ENCODE results near the gene TMEM38A.
A peak's percentile ranks its signal among the peaks of the same experiment; 100 is the strongest.

TMEM38A gene

DNA sequence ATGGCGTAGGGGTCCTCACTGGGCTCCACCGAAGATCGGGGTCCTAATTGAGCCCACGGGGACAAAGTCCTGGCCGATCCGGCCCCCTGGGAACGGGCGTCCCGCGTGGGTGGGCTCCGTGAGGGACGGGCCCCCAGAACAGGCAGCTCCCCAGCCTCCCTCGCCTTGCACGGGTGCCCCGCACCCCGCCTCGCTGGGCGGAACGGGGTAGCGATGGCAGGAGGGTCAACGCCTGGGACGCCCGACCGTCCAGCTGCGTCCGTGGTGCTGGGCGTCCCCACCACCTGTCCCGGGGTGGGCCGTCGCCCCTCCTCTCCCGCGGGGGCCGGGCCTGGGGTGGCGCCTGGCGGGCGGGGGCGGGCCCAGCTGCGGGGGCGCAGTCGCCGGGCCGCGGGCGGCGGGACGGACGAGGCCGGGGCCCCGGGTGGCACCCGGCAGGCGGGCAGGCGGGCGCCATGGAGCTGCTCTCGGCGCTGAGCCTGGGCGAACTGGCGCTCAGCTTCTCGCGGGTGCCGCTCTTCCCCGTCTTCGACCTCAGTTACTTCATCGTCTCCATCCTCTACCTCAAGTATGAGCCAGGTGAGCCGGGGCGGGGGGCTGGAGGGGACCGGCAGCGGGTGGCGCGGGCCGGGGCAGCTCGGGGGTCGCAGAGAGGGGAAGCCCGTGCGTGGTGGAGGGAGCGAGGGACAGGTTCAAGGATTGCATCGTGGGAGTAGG, at the start of gene TMEM38A:
TSS of gene TMEM38A (plus strand) at position 377 of the 717 bp plus-strand sequence. CDS start at position 456, 79 bp downstream.
- DNase-seq, result peak; percentile 68

GRCh38 chr19:16612636-16613035, 48.3 kb upstream of the TMEM38A start:
- no peak for DNase-seq

DNA sequence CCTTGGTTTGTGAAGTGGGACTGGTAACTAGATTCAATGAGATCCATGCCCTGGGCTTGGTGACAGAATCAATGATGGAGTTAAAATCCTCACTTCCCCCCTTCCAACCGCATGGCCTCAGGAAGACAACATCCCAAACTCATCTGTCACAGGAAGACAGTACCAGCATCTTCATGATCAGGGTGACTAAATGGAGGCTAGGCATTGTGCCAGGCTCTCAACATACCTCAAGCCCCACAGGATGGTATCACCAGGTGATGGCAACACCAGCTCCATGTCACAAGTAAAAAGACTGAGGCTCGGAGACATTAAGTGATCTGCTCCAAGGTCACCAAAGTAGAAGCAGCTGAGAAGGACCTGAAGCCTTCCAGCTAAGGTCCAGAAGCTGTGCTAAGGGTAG, 47.1 kb upstream of the TMEM38A start:
- DNase-seq, result no peak

- peak; percentile 87 for DNase-seq
Measured at GRCh38 chr19:16614941-16615340, 46.0 kb upstream of the TMEM38A start.

GRCh38 chr19:16615808-16616207, 45.1 kb upstream of the TMEM38A start:
- DNase-seq, result no peak

DNA sequence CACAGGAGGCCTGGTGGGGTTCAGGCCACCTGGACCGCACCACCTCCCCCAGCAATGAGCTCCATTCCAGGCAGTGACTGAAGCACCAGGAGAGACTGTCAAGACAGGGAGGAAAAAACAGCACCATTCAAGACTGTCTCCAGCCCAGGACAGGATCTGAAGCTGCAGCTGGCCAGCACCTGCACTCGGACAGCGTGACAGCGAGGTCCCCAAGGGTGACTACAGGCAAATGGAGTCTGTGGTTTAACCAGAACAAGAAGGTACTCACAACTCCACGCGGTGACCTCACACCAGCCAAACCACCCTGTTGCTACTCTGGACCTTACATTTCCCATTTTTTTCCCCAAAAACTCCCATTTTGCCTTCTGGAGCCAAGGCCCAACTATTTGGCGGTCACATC, 42.7 kb upstream of the TMEM38A start:
- DNase-seq, result no peak

DNA sequence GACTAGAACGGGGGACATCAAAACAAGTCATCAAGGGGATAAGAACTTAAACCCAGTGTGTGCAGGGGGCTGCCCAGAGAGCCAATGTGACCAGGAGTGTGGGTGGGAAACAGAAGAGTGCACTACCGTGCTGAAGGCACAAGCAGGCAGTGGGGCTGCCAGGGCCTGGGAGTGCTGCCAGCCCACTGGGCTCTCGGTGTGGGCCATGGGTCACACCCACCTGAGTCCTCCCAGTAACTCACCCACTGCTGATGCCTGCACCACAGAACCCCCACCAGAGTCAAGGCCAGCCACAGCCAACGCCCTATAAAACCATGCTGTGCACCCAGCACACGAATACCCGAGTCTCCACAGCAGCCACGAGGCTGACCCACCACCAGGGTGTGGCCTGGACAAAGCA, 41.5 kb upstream of the TMEM38A start:
- DNase-seq, result no peak

DNA sequence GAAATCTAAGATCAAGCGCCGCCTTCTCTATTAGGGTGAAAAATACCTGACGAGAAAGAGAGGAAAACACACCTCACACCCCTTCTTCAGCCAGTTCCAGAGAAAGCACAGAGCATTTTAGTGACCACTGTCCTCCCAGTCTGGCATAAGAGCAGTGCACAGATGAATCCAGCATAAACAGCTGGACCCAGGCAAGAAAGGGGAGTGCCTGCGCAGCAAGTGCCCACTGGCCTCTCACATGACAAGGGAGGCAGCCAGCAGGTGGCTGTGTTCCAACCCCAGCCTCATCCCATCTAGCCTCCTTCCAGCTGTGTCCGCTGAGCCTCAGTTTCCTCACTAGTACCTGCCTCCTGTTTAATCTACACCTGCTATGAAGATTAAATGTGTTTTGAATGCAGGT, 40.9 kb upstream of the TMEM38A start:
- no peak for DNase-seq

DNA sequence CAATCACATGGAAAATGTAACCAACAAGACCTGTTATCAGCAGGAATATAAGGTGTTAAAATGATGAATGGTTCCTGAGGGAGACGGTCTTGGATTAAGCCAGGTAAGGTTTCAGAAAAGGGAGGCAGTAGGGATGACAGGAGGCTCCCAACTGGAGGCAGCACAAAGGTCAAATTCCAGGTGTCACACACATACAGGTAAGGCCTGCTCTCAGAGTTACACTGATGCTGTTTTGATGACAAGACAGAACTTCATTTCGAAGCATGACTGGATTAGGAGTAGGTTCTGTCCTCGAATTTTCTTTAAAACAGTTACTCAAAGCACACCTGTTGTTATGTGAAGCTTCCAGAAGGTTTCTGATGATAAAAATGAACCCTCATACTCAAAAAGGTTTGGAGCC, 40.4 kb upstream of the TMEM38A start:
- DNase-seq, result no peak

DNA sequence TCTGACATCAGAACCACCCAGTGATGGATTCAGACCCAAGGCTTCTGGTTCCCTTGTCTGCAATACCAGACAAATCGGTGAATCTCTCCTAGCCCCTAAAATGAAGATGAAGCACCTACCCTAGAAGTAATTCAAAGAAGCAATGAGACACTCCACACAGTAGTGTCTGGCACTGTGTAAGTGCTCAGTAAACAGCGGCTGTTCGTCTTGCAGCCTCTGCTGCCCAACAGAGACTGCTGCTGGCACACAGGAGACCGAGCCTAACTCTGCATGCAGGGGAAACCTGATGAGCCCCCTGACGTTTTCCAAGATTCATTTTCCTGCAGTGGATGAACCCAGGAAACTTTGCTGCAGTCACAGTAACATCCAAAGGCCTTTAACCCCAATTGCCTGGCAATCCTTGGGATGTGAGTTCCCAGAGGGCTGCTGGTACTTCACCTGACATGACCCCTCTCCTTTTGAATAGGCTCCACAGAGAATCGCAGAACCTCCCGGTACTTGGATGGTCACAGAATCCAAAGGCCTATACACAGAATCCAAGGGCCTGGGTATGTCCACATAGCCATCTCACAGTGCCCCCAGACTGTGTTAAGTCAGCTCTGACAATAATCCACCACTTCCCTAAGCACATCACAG, 39.7 kb upstream of the TMEM38A start:
- DNase-seq, result no peak

GRCh38 chr19:16623066-16623465, 37.9 kb upstream of the TMEM38A start:
- no peak for DNase-seq

DNA sequence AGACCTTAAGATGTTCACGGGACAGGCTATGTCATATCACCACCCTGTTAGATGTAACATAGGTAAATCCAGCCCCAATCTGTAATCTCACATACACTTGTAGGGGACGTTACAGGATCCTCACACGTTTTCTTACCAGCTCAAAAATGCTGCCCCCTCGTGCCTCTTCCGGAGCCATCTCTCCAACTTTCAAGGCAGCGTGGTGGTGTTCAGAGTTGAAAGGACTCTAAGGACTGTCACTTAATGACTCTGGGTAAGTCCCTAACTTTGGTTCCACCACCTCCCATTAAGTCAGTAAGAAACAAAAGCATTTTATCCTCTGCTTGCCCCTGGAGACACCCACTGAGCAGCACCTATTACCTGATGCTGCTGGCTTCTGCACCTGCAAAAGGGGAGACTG, 37.4 kb upstream of the TMEM38A start:
- DNase-seq, result no peak

DNA sequence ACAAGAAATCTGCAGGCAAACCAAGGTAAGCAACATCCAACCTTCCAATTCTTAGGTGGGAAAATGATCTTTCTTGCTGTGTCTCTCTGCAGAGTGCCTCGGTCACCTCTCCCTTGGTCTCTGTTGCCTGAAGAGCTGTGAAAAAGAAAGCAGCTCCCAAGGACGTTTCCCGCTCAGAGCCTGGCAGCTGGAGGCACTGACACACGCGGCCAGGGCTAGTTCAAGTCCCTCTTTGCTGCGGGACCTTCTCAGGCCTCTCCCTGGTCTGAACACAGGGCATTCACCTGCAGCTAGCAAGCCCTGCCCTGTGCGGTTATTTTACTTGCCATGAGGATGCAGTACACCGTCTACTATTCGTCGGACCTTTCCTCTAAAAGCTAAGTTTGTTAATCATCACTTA, 36.7 kb upstream of the TMEM38A start:
- DNase-seq, result no peak

DNA sequence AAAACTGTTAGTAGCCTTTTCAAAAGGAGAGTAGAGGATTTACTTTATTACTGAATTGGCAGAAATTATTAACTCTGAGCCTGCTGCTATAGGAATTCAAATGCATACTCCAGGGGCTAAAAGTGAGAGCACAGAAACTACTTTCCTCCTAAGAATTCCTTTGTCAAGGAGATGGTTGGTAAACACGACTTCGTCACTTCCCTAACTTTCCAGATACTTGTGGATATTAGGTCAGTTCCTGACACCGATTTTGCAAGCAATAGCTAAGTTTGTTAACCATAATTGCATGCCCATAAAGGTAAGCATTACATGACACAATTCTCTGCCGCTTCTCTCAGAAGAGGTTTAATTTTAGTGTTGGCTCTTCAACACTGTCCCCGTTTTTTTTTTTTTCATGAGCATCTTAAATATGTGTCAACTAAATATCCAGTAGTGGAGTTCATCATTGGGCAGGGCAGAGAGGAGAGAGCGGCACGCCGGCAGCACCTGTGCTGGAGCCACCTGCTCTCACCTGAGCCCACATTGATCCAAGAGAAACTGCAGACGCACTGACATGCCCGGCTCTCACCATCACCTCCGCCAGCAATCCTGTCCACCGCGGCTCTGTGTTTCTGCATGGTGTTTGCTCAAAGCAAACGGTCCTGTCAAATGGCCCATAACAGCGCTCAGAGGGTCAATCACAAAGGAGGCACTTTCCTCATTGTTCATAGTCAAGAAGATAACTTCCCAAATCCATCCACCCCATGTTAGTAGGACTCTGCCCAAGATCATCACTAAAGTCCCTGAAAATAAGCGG, 35.6 kb upstream of the TMEM38A start:
- DNase-seq, result no peak

DNA sequence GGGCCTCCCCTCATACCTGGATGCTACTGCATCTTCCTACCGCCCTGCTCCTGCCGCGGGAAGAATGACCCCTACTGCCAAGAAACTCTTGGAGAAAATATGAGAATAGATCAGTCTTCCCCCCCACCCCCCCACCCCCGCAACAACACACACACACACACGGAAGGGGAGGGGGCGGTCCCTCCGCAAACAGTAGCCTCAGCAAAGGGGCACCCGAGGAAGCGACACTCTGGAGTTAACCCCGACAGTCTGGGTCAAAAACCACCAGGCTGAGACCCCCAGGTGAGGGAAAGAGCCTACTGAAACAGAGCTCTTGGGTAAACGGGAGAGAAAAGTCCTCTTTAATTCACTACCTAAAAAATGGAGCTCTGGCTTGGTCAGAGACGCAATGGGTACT, 34.1 kb upstream of the TMEM38A start:
- DNase-seq, result no peak

GRCh38 chr19:16627193-16627927, 33.6 kb upstream of the TMEM38A start:
- DNase-seq, result no peak

GRCh38 chr19:16627928-16628182, 33.1 kb upstream of the TMEM38A start:
- DNase-seq, result no peak

DNA sequence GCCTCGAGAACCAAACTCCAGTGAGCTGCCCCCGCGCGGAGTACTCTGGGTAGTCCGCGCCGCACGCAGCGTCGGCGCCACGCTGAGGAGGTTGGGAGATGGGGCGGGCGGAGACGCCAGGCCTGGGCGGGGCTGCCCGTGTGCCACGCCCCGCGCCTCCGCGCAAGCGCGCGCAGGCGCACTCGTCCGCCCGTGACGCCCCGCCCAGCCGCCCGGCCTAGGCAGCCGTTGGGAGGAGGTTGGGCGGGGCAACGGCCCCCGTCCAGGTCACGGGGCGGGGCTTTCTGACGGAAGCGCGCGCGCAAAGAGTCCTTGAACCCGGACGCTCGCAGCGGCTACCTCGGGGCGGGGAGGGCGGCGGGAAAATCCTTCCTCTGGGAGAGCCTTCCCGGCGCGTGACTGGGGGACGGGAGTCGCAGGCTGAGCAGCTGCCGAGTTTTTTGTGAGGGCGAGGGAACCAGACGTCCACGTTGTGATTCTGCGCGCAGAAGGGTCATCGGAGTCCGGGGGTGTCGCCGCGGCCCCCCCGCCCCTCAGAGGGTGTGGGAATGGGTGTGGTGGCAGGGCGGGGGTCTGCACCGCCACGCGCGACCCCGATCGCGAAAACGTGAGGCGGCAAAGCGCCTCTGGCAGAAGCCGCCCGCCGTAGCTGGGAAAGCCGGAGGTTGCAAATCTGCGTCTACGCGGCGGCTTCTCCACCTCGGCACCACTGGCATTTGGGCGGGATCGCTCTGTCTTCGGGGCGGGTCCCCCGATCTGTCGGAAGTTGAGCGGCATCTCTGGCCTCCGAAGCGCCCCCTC, 32.6 kb upstream of the TMEM38A start, which contains the start of gene MED26:
TSS of gene MED26 (minus strand) at position 22 of the 801 bp plus-strand sequence. CDS start 261 bp downstream, outside the sequence.
- peak; percentile 96 for DNase-seq

GRCh38 chr19:16628984-16629691, 31.8 kb upstream of the TMEM38A start:
- no peak for DNase-seq

- DNase-seq, result no peak
Measured at GRCh38 chr19:16631465-16631864, 29.5 kb upstream of the TMEM38A start.

GRCh38 chr19:16637535-16637934, 23.4 kb upstream of the TMEM38A start:
- DNase-seq, result peak; percentile 58

- no peak for DNase-seq
Measured at GRCh38 chr19:16638666-16639065, 22.3 kb upstream of the TMEM38A start.

Data from islet precursor cell (in vitro differentiated cells).